HUES48 (cell line): ENCODE measurements around the gene CDH12.
"Not testable (repeated sequence)": the region's sequence is repeated elsewhere in the genome, so short reads cannot be mapped to it uniquely, and the experiment has no call there.

Experiments
- H3K27ac ChIP-seq: one replicate; pipeline ENCODE4 v1.7.0; 2013; ENCODE audit warnings: low read depth, low read length, inconsistent platforms
- H3K27me3 ChIP-seq: 2 replicates; pipeline ENCODE4 v1.6.1; 2013; ENCODE audit warnings: mild to moderate bottlenecking, low read length; ENCODE audit not compliant: control insufficient read depth, insufficient read depth
- H3K36me3 ChIP-seq: 2 replicates; pipeline ENCODE4 v1.6.1; 2013; ENCODE audit warnings: low read length; ENCODE audit not compliant: control insufficient read depth, insufficient read depth
- H3K4me1 ChIP-seq: 2 replicates; pipeline ENCODE4 v1.6.1; 2013; ENCODE audit warnings: mild to moderate bottlenecking, low read length; ENCODE audit not compliant: control insufficient read depth, insufficient read depth
- H3K4me3 ChIP-seq: 2 replicates; pipeline ENCODE4 v1.5.1; 2013; ENCODE audit warnings: mild to moderate bottlenecking, low read depth, low read length
- H3K9ac ChIP-seq: 2 replicates; pipeline ENCODE4 v1.6.1; 2013; ENCODE audit warnings: mild to moderate bottlenecking, low read depth, low read length, moderate library complexity
- H3K9me3 ChIP-seq: 2 replicates; pipeline ENCODE4 v1.6.1; 2013; ENCODE audit warnings: low read length; ENCODE audit not compliant: control insufficient read depth, insufficient read depth

CDH12 gene

DNA sequence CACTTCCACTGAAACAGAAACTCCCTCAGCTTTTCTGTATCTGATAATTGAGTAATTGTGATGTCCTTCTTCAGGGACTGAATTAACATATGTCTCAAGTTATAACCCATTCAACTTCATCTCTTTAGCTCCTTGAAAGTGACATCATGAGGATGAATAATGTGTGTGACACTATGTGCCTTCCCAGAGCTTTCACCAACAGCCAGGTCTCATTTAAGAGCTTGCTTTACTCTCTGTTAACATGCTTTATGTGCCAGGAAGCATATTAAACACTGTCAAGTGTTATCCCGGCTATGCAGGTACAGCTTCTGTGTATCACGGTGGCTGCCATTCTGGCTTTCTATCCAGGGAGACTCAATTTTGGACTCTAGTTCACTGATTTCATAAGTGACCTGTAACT, 799.9 kb downstream of the CDH12 start:
- H3K27me3 ChIP-seq, result no peaks in the 10 kb centered on the region
- peaks cover 12% of the 10 kb centered on the region; the same call in 1 of the 2 replicates for H3K4me1 ChIP-seq
- no peaks in the 10 kb centered on the region for H3K9me3 ChIP-seq
- H3K4me3 ChIP-seq, result no peak overlapping the region
- H3K27ac ChIP-seq, result no peak overlapping the region
- no peaks in the 10 kb centered on the region for H3K36me3 ChIP-seq
- H3K9ac ChIP-seq, result no peak overlapping the region

DNA sequence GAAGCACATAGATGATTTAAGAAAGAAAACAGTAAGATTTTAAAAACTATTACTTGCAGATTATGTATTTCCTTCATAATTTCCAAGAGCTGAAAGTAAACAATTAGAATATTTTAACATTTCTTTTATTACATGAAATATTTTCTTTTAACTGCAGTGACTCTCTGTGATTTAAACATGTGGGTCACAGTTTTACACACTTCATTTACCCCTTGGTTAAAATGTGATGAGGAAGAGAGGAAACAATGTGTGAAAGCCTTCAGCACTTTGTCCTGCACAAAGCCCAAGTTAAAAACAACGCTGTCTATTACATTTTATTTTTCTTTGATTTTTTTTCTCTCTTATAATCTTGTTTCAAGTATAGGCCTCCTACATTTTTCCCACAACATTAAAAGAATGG, 801.3 kb downstream of the CDH12 start:
- Histone ChIP-seq H3K36me3 (no peaks in the 10 kb centered on the region), H3K9ac (no peak overlapping the region)

DNA sequence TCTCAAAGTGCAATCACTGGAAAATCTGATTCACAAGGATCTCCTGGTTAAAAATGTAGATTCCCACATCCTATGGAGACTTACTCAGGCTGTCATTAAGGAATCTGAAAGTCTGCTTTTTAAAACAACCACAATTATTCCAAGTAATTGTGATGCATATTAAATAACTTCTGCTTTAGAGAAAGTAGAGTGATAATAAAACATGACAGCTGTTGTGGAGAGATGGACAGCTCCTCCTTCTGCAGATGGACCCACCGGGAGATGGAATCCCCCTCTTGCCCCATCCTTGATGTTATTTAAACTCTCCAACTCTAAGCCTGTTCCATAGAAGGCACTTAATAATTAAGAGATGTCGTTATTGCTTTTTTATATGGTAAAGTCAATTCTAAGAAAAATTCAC, 802.2 kb downstream of the CDH12 start:
- H3K27ac ChIP-seq, result no peak overlapping the region
- no peaks in the 10 kb centered on the region for H3K36me3 ChIP-seq
- H3K4me1 ChIP-seq, result peaks cover 21% of the 10 kb centered on the region
- H3K27me3 ChIP-seq, result no peaks in the 10 kb centered on the region
- H3K9ac ChIP-seq, result no peak overlapping the region
- H3K9me3 ChIP-seq, result no peaks in the 10 kb centered on the region
- H3K4me3 ChIP-seq, result no peak overlapping the region

More for the DNA sequence above, 801.3 kb downstream of the CDH12 start:
- Histone ChIP-seq H3K9me3 (no peaks in the 10 kb centered on the region), H3K4me1 (peaks cover 16% of the 10 kb centered on the region), H3K27me3 (no peaks in the 10 kb centered on the region), H3K27ac (no peak overlapping the region), H3K4me3 (no peak overlapping the region)

DNA sequence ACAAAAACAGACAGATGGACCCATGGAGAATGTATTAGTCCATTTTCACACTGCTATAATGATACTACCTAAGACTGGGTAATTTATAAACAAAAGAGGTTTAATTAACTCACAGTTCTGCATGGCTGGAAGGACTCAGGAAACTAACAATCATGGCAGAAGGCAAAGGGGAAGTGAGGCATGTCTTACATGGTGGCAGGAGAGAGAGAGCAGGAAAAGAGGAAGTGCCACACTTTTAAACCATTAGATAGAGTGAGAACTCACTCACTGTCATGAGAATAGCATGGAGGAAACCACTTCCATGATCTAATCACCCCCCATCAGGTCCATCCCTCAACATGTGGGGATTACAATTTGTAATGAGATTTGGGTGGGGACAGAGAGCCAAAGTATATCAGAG, 808.9 kb downstream of the CDH12 start:
- no peaks in the 10 kb centered on the region for H3K27me3 ChIP-seq
- no peaks in the 10 kb centered on the region for H3K36me3 ChIP-seq
- no peaks in the 10 kb centered on the region for H3K9me3 ChIP-seq
- H3K4me1 ChIP-seq, result peaks cover 21% of the 10 kb centered on the region
- no peak overlapping the region for H3K27ac ChIP-seq
- H3K4me3 ChIP-seq, result no peak overlapping the region
- H3K9ac ChIP-seq, result no peak overlapping the region

DNA sequence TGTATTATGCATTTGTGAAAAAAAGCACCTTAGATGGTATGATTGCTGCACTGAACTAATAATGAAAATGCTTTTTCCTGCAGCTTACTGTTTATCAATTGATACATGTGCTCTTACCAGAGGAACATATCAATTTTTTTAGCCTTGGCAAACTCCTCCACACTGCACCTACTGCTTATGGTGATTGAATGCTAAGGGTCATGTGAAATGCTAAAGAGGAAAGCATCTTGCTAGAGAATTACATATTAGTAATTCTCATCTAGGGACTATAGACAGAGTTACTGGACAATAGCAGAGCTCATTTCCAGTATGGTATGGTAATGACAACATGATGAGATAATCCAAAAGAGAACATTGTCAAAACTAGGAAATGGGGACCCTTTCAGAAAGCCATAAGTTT, 817.1 kb downstream of the CDH12 start:
- Histone ChIP-seq H3K4me1 (no peaks in the 10 kb centered on the region), H3K9ac (no peak overlapping the region), H3K27me3 (no peaks in the 10 kb centered on the region), H3K27ac (no peak overlapping the region), H3K4me3 (no peak overlapping the region), H3K36me3 (no peaks in the 10 kb centered on the region), H3K9me3 (no peaks in the 10 kb centered on the region)

DNA sequence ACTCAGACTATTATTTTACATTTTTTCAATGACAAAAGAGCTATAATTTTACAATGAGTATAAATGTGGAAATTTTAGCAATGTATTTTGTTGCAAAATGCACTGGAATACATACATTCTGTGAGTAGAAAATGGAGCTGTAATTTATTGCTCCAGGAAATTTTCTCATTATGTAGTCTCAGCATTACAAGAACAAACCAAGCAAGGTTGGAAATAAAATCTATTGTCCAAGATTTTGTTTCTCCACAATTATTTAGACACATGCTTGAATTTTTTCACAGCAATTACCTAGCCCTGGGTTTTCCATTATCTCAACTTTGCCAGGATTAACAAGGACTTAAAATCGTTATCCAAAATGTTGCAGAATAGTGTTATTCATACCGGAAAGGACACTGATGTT, 820.1 kb downstream of the CDH12 start:
- no peaks in the 10 kb centered on the region for H3K4me1 ChIP-seq
- no peak overlapping the region for H3K27ac ChIP-seq
- H3K4me3 ChIP-seq, result no peak overlapping the region

DNA sequence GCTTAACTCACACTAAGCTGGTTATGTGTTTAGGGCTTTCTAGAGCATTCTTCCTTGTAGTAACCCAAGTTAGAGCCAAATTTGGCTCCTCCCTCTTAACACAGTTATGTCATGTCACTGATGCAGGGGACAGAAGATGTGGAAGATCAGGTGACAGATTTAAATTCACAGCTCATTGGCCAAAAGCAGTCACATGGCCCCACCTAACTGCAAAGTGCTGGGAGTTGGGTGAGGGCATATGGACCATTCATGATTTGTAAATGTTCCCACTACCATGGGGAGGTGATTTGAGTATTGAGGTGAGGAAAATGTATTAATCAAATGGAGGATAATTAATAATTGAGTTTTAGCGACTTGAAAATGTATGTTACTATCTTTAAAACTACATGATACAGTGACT, 829.4 kb downstream of the CDH12 start:
- H3K9me3 ChIP-seq, result no peaks in the 10 kb centered on the region
- no peaks in the 10 kb centered on the region for H3K36me3 ChIP-seq
- no peak overlapping the region for H3K4me3 ChIP-seq
- no peaks in the 10 kb centered on the region for H3K27me3 ChIP-seq
- H3K4me1 ChIP-seq, result no peaks in the 10 kb centered on the region
- no peak overlapping the region for H3K9ac ChIP-seq
- H3K27ac ChIP-seq, result no peak overlapping the region

More for the DNA sequence above, 820.1 kb downstream of the CDH12 start:
- no peaks in the 10 kb centered on the region for H3K9me3 ChIP-seq
- H3K9ac ChIP-seq, result no peak overlapping the region
- no peaks in the 10 kb centered on the region for H3K36me3 ChIP-seq
- H3K27me3 ChIP-seq, result no peaks in the 10 kb centered on the region

DNA sequence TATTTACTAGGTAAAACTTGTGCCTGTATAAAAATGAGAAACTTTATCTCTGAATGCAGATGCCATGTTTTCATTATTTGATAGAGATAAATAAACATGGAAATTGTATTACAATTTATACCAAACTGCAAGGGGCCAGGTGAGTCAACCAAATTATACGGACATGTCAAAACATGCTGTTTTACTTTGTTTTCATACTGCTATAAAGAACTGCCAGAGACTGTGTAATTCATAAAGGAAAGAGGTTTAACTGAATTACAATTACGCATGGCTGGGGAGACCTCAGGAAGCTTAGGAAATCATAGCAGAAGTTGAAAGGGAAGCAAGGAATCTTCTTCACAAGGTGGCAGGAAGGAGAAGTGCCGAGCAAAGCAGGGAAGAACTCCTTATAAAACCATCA, 840.3 kb downstream of the CDH12 start:
- H3K9ac ChIP-seq, H3K27me3 ChIP-seq, H3K4me1 ChIP-seq, H3K36me3 ChIP-seq, H3K4me3 ChIP-seq, H3K27ac ChIP-seq, H3K9me3 ChIP-seq: not testable (repeated sequence)

DNA sequence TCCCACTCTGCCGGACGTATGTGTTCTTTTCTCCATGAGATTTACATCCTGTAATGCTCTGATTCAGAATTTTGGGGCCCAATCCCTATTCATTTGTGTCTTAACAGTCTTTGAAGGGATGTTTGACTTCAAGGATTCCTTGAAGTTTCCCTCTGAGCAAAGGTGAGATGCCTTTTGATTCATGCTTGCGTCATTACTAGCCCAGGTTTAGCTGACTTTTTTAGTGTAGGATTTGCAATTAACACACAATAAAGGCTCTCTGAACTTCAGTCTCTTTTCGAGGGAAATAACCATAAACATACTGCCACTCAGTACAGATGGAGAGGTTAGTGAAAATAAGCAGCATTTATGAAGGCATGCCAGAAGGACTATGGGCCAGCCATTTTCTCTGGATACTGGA, 842.3 kb downstream of the CDH12 start:
- not testable (repeated sequence) for H3K36me3 ChIP-seq, H3K4me3 ChIP-seq, H3K9me3 ChIP-seq, H3K27me3 ChIP-seq, H3K4me1 ChIP-seq, H3K9ac ChIP-seq, H3K27ac ChIP-seq

DNA sequence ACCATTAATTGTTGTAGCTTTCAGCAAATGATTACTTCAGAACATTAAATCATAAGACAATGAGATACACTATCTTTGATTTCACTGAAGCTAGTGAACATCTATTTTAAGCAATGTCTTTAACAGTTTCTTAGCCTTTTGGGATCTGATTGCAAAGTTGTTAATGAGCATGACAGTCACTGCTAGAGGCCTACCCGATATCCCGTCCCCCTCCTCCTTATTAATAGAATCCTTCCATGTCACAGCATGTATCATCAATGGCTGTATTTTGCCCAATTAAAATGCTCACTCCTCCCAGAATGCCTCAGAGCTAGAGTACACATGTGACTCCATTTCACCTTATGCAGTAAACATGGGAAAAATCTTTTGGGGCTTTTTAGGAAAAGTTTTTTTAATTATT, 852.0 kb downstream of the CDH12 start:
- H3K9me3 ChIP-seq, H3K27me3 ChIP-seq, H3K36me3 ChIP-seq, H3K4me1 ChIP-seq, H3K4me3 ChIP-seq, H3K9ac ChIP-seq, H3K27ac ChIP-seq: not testable (repeated sequence)

DNA sequence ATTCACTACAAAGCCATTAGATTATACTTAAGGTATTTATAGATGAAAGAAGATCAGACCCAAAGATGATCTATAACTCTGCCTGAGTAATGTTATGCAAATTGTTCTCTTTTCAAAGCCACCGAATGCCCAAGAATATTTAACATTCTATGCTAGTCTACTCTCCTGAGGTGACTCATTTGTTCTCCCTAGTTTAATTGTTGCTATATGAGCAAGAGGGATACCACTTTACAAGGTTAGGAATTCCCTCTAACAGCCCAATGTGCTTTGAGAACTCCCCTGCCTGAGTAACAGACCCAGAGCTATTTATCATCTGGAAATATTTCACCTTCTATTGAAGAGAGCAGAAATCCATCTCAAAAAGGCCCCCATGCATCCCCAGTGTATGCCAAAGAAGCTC, 867.3 kb downstream of the CDH12 start:
- H3K9ac ChIP-seq, H3K4me3 ChIP-seq, H3K36me3 ChIP-seq, H3K4me1 ChIP-seq, H3K27ac ChIP-seq, H3K9me3 ChIP-seq, H3K27me3 ChIP-seq: not testable (repeated sequence)

DNA sequence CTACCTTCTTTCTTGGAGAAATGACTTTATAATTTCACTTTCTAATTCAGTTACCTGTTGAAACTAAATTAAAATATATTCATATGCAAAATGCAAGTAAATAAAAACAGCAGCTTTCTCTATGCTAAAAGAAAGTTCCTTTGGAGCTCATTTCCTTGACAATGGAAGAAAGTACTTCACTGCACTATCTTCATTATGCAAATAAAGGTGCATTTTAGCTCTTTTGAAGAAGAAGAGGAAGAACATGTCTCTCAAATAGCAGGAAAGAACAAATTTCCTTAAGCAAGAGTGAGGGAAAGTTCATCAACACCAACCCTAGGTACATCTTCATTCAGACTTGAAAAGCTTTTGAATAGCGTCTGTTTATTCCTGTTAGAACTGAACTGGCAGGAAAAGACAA, 901.6 kb downstream of the CDH12 start:
- not testable (repeated sequence) for H3K4me3 ChIP-seq, H3K36me3 ChIP-seq, H3K27me3 ChIP-seq, H3K9ac ChIP-seq, H3K9me3 ChIP-seq, H3K4me1 ChIP-seq, H3K27ac ChIP-seq
